CD14-positive monocyte (primary cell): ENCODE results near the gene ULK2. TPM values are rescaled to one million over a fixed set of nuclear protein-coding genes. Genes with fewer than 3 reads are reported as not detected.

Experiments used
- DNase-seq, 3 donors: peaks; one replicate each; pipeline ENCODE4 v3.0.0-alpha.2; 2011 to 2022
- H2AFZ ChIP-seq: 2 replicates; pipeline ENCODE4 v1.6.0; 2012; ENCODE audit warnings: mild to moderate bottlenecking, low read depth, low read length, inconsistent platforms; ENCODE audit not compliant: insufficient read depth, poor library complexity, severe bottlenecking
- H3K27ac ChIP-seq, 2 donors: 1 replicate in 1 of 2; 2 replicates in 1 of 2; pipeline ENCODE4 v1.5.1; 2012 to 2013; ENCODE audit warnings: low read length in 2 of 2, control low read depth in 1 of 2, inconsistent platforms in 1 of 2, low read depth in 1 of 2, mild to moderate bottlenecking in 1 of 2
- H3K27me3 ChIP-seq, 2 donors: one replicate each; pipeline versions ENCODE4 v1.6.0 to v1.6.1; 2011 to 2013; ENCODE audit warnings: low read length in 2 of 2; ENCODE audit not compliant: control insufficient read depth in 2 of 2, insufficient read depth in 2 of 2
- H3K36me3 ChIP-seq, 2 donors: replicated peaks in 1 of 2; 1 replicate in 1 of 2; 2 replicates in 1 of 2; pipeline versions ENCODE4 v1.5.1 to v1.6.1; 2012 to 2013; ENCODE audit warnings: low read length in 2 of 2, control low read depth in 1 of 2, inconsistent platforms in 1 of 2, mild to moderate bottlenecking in 1 of 2; ENCODE audit not compliant: insufficient read depth in 2 of 2, control insufficient read depth in 1 of 2
- H3K4me1 ChIP-seq, 2 donors: 1 replicate in 1 of 2; 2 replicates in 1 of 2; pipeline versions ENCODE4 v1.5.1 to v1.6.1; 2012 to 2013; ENCODE audit warnings: low read length in 2 of 2, control low read depth in 1 of 2, inconsistent platforms in 1 of 2, mild to moderate bottlenecking in 1 of 2, moderate library complexity in 1 of 2; ENCODE audit not compliant: insufficient read depth in 2 of 2, control insufficient read depth in 1 of 2
- H3K4me2 ChIP-seq: replicated peaks from 2 replicates; pipeline ENCODE3; 2012; ENCODE audit warnings: low read length, moderate library complexity, mild to moderate bottlenecking; ENCODE audit not compliant: poor library complexity, severe bottlenecking; ENCODE audit errors: extremely low read depth
- H3K4me3 ChIP-seq, 3 experiments: fragments of 200-600 bp in 1 of 3; sonication (generic) in 1 of 3; replicated peaks in 1 of 3; 1 replicate in 2 of 3; 2 replicates in 1 of 3; pipeline ENCODE4 v1.5.1; 2011 to 2013; ENCODE audit warnings: low read length in 3 of 3, mild to moderate bottlenecking in 3 of 3, control low read depth in 2 of 3, low read depth in 2 of 3, inconsistent platforms in 1 of 3, moderate library complexity in 1 of 3
- H3K79me2 ChIP-seq: 2 replicates; pipeline ENCODE4 v1.6.0; 2012; ENCODE audit warnings: mild to moderate bottlenecking, control low read depth, inconsistent platforms, low read length, moderate library complexity; ENCODE audit not compliant: insufficient read depth
- H3K9ac ChIP-seq: 2 replicates; pipeline ENCODE4 v1.6.0; 2017; ENCODE audit warnings: low read length, mild to moderate bottlenecking; ENCODE audit not compliant: insufficient read depth, poor library complexity, severe bottlenecking
- H3K9me3 ChIP-seq, 2 donors: replicated peaks in 1 of 2; 1 replicate in 1 of 2; 2 replicates in 1 of 2; pipeline versions ENCODE4 v1.5.1 to v1.6.1; 2012 to 2013; ENCODE audit warnings: low read length in 2 of 2, control low read depth in 1 of 2; ENCODE audit not compliant: control insufficient read depth in 1 of 2, insufficient read depth in 1 of 2
- H4K20me1 ChIP-seq: 2 replicates; pipeline ENCODE4 v1.6.0; 2012; ENCODE audit warnings: mild to moderate bottlenecking, low read length, control low read depth, moderate library complexity; ENCODE audit not compliant: insufficient read depth
- H3K27ac Mint-ChIP-seq, 7 donors: one replicate each; pipeline ENCODE4 v1.8.0; 2020; ENCODE audit warnings: mild to moderate bottlenecking in 7 of 7, mixed read lengths in 7 of 7, moderate library complexity in 6 of 7, inconsistent platforms in 2 of 7
- H3K27me3 Mint-ChIP-seq, 3 donors: one replicate each; pipeline ENCODE4 v1.8.0; 2021 to 2022; ENCODE audit warnings: low read depth in 3 of 3, mild to moderate bottlenecking in 3 of 3, mixed read lengths in 3 of 3, moderate library complexity in 3 of 3, inconsistent platforms in 1 of 3
- H3K36me3 Mint-ChIP-seq, 2 donors: one replicate each; pipeline ENCODE4 v1.8.0; 2020; ENCODE audit warnings: mixed read lengths in 2 of 2, inconsistent platforms in 1 of 2, mild to moderate bottlenecking in 1 of 2
- H3K4me1 Mint-ChIP-seq: one replicate; pipeline ENCODE4 v1.8.0; 2020; ENCODE audit warnings: mild to moderate bottlenecking, mixed read lengths
- H3K4me3 Mint-ChIP-seq, 2 donors: one replicate each; pipeline ENCODE4 v1.8.0; 2020; ENCODE audit warnings: mild to moderate bottlenecking in 2 of 2, mixed read lengths in 2 of 2, moderate library complexity in 1 of 2
- H3K9me3 Mint-ChIP-seq, 7 donors: one replicate each; pipeline ENCODE4 v1.8.0; 2020 to 2022; ENCODE audit warnings: mixed read lengths in 7 of 7, mild to moderate bottlenecking in 6 of 7, moderate library complexity in 6 of 7, inconsistent platforms in 2 of 7
- WGBS: methylation state at CpG from one replicate; pipeline ENCODE4 v1.1.5; 2013; ENCODE audit warnings: missing lambda C conversion rate; ENCODE audit not compliant: insufficient coverage; 5-methylcytosine and 5-hydroxymethylcytosine counted together
- intact Hi-C, 2 donors: fragments of 100-400 bp; cut with micrococcal nuclease; formaldehyde crosslinking; loops; one replicate each; pipeline versions ENCODE4 v1.15.0 to v1.15.1; 2023
- polyA plus RNA-seq, 3 donors: library from polyadenylated mRNA; depleted of rRNA in 1 of 3; unstranded in 2 of 3; stranded (reverse) in 1 of 3; fragments of 300-500 nt in 2 of 3; fragments of >200 nt in 1 of 3; fragmentation: Illumina TruSeq in 2 of 3; gene quantifications; 1 replicate in 2 of 3; 2 replicates in 1 of 3; pipeline ENCODE4 v1.2.3, GENCODE V29; 2012 to 2021
- TF ChIP-seq, protein P1 (sequence below): fragments of 200-600 bp; IDR thresholded peaks from one replicate; pipeline ENCODE4 v1.8.0; 2022; ENCODE audit warnings: antibody characterized with exemption, mild to moderate bottlenecking

ULK2 gene
- polyA plus RNA-seq, 3 donors, result 8.5 to 27.2 (median 12.3) TPM

DNA sequence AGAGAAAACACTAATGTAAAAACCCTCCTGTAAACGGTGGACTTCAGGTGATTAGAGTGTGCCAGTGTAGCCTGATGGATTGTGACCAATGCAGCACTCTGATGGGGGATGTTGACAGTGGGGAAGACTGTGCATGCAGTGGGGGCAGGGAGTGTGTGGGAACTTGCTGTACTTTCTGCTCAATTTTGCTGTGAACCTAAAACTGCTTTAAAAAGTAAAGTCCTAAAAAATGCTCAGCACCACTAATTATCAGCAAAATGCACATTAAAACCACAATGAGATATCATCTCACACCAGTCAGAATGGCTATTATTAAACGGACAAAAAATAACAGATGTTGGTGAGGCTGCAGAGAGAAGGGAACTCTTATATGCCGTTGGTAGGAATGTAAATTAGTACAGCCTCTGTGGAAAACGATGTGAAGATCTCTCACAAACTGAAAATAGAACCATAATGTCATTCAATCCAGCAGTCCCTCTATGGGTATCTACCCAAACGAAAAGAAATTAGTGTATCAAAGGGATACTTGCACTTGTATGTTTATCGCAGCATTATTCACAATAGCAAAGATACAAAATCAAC is 9.7 kb upstream of the ULK2 start:
- H3K27me3 Mint-ChIP-seq, result peaks cover 0 to 4% (median 2%) of the 10 kb centered on the region in 3 donors
- Histone ChIP-seq H3K79me2 (no peaks in the 10 kb centered on the region), H3K27ac (peak overlapping the region; percentile 79 to 85), H3K9me3 (no peaks in the 10 kb centered on the region), H3K27me3 (no peaks in the 10 kb centered on the region), H4K20me1 (no peaks in the 10 kb centered on the region), H3K4me3 (peak overlapping the region in 1 of 3 experiments; percentile 61), H3K36me3 (no peaks in the 10 kb centered on the region), H2AFZ (peak overlapping the region; percentile 74), H3K4me2 (peak overlapping the region; percentile 60), H3K9ac (no peak overlapping the region), H3K4me1 (peaks cover 58 to 61% of the 10 kb centered on the region in 2 donors)
- H3K4me3 Mint-ChIP-seq, result peak overlapping the region in 1 of 2 donors; percentile 31
- peaks cover 61% of the 10 kb centered on the region for H3K4me1 Mint-ChIP-seq
- TF ChIP-seq, protein P1, sequence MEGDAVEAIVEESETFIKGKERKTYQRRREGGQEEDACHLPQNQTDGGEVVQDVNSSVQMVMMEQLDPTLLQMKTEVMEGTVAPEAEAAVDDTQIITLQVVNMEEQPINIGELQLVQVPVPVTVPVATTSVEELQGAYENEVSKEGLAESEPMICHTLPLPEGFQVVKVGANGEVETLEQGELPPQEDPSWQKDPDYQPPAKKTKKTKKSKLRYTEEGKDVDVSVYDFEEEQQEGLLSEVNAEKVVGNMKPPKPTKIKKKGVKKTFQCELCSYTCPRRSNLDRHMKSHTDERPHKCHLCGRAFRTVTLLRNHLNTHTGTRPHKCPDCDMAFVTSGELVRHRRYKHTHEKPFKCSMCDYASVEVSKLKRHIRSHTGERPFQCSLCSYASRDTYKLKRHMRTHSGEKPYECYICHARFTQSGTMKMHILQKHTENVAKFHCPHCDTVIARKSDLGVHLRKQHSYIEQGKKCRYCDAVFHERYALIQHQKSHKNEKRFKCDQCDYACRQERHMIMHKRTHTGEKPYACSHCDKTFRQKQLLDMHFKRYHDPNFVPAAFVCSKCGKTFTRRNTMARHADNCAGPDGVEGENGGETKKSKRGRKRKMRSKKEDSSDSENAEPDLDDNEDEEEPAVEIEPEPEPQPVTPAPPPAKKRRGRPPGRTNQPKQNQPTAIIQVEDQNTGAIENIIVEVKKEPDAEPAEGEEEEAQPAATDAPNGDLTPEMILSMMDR, result no peak
- intact Hi-C loops, result no loop called here
- H3K27ac Mint-ChIP-seq, result peak overlapping the region in 5 of 7 donors; percentile 87 to 92 (median 91)
- H3K9me3 Mint-ChIP-seq, result no peaks in the 10 kb centered on the region
- no CpG with 5 or more reads among the region's 6 CpGs for WGBS
- H3K36me3 Mint-ChIP-seq, result no peaks in the 10 kb centered on the region
- no peak for DNase-seq

DNA sequence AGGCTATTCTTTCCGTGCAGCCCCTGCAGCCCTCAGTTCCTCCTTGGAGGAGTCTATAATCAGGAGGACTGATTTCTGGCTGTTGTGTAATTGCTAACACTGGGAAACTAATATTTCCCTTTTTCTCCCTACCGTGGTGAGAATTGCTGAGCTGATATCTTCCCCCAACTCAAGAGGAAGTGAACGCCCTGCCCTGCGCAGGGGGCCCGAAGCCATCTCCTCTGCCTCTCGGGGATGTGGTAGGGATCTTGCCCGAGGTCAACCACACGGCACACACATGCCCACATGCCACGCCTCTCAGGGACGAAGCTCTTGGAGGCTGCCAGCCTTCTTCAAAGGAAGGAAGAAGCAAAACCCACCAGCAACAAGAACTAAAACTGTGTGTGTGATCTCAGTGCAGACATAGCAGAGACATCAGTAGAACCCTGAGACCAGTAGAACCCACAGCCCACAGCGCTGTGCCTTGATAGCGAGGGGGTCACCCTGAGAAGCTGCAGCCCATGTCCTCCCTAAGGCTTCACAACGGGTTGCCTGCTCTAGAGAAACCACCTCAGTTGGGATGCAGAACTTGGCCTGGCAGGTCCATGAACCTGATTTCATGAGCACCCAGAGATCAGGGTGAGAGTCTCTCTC is 8.9 kb upstream of the ULK2 start:
- peak overlapping the region; percentile 74 for H2AFZ ChIP-seq
- intact Hi-C loops, result no loop called here
- peak overlapping the region; percentile 60 for H3K4me2 ChIP-seq
- 0% methylated on average over 5 of the region's 13 CpGs for WGBS
- no peaks in the 10 kb centered on the region for H3K79me2 ChIP-seq
- H3K27me3 ChIP-seq, result no peaks in the 10 kb centered on the region
- peaks cover 61% of the 10 kb centered on the region for H3K4me1 Mint-ChIP-seq
- H4K20me1 ChIP-seq, result no peaks in the 10 kb centered on the region
- H3K4me3 ChIP-seq, result peak overlapping the region in 1 of 3 experiments; percentile 61
- H3K36me3 ChIP-seq, result no peaks in the 10 kb centered on the region
- no peaks in the 10 kb centered on the region for H3K9me3 ChIP-seq
- H3K4me1 ChIP-seq, result peaks cover 58 to 61% of the 10 kb centered on the region in 2 donors
- peak overlapping the region; percentile 87 to 93 (median 92) for H3K27ac Mint-ChIP-seq
- peaks cover 0 to 4% (median 2%) of the 10 kb centered on the region in 3 donors for H3K27me3 Mint-ChIP-seq
- peak overlapping the region; percentile 17 for H3K9ac ChIP-seq
- H3K9me3 Mint-ChIP-seq, result no peaks in the 10 kb centered on the region
- peak overlapping the region; percentile 79 to 85 for H3K27ac ChIP-seq
- peak overlapping the region; percentile 49 to 89 for H3K4me3 Mint-ChIP-seq
- no peaks in the 10 kb centered on the region for H3K36me3 Mint-ChIP-seq
- peak; percentile 77 to 87 (median 81) for DNase-seq
- TF ChIP-seq, protein P1, result no peak
